ENCODE data around the gene MARCHF11.
A peak's percentile ranks its signal among the peaks of the same experiment; 100 is the strongest.

The MARCHF11 gene, protein sequence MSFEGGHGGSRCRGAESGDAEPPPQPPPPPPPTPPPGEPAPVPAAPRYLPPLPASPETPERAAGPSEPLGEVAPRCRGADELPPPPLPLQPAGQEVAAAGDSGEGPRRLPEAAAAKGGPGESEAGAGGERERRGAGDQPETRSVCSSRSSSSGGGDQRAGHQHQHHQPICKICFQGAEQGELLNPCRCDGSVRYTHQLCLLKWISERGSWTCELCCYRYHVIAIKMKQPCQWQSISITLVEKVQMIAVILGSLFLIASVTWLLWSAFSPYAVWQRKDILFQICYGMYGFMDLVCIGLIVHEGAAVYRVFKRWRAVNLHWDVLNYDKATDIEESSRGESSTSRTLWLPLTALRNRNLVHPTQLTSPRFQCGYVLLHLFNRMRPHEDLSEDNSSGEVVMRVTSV

GRCh38 chr5:16179511-16179935 lies at the start of gene MARCHF11:
Gene MARCHF11 (minus strand): TSS chr5:16179791. CDS start chr5:16179575, 216 bp downstream.
- FAIRE-seq (no peak), DNase-seq (ENCODE audit: insufficient read length, low spot score) (no peak)
- TF ChIP-seq POLR2A (IDR thresholded peaks at IDR 0.05; ENCODE audit: low read depth, low read length), result no peak

DNA sequence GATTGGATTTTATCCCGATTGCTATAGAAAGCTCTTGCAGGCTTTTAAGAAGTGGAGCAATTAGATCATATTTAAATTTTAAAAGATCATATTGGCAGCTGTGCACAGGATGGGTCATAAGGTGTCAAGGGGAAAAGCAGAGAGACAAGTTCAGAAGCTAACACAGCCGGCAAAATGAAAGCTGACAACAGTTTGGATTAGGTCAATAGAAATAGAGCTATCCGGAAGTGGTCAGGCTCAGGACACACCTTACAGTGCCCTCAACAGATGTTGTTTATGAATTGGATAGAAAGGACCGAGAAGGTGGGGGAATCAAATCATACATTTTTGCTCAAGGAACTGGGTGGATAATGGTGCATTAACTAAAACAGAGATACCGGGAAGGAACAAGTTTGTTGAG lies 46.3 kb upstream of the MARCHF11 start:
- no peak for DNase-seq (ENCODE audit: insufficient read length, low spot score)
- TF ChIP-seq POLR2A (IDR thresholded peaks at IDR 0.05; ENCODE audit: low read depth, low read length), result no peak
- FAIRE-seq, result no peak

- no peak for DNase-seq (ENCODE audit: insufficient read length, low spot score)
- TF ChIP-seq POLR2A (IDR thresholded peaks at IDR 0.05; ENCODE audit: low read depth, low read length), result no peak
Measured at GRCh38 chr5:16192311-16192710, 12.7 kb upstream of the MARCHF11 start.

DNA sequence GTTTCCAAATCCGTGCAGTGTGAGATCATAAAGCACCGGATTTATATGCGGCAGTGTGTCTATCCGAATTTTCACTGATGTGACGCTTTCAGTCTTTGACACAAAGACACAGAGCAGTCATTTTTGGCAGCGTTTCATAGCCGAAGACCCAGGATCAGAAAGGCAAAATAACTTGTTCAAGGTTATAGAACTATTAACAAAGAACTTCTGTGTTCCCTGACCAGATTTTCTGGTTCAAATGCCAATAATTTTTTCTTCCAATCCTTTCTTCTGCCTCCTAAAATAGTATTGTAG lies 1.1 kb upstream of the MARCHF11 start:
- FAIRE-seq (no peak), DNase-seq (ENCODE audit: insufficient read length, low spot score) (no peak)
- no peak for TF ChIP-seq POLR2A (IDR thresholded peaks at IDR 0.05; ENCODE audit: low read depth, low read length)

More at GRCh38 chr5:16192311-16192710, 12.7 kb upstream of the MARCHF11 start:
- FAIRE-seq, result no peak

DNA sequence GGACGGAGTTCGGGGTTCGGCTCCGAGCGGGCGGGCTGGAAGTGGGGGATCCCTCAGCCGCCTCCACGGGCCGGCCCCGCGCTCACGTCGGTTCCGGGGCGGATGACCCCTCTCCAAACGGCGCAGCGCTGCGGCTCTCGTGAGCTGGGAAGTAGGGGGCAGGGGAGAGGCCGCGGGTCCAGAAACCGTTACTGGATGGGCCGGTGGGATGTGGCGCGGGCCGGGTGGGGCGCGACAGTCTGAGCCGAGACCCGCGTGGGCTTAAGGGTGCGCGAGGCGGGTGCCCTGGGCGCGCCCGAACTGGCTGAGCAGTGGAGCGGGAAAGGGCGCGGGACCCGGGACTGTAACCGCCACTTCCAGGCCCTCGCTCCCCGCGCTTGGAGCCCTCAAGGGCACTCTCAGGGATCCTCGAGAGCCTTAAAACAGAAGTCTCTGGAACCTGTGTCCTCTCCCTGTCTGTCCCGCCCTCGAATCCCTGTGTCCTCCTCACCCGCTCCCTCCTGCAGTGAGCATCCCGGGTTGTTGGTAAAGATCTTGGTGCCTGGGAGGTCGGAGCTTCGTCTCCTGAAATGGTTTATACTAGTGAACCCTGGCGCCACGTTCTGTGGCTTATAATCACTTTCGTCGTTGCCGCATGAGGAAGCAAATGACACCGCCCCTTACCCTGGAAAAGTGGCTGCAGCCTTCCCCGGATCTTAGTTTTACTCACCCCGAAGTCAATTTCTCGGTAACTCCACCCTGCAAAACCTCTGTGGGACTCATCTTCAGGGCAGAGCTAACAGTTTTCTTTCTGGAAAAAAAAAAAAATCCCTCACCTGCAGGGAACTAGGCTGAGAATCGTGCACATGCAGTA lies 571 bp upstream of the MARCHF11 start:
- TF ChIP-seq POLR2A (IDR thresholded peaks at IDR 0.05; ENCODE audit: low read depth, low read length), result no peak
- FAIRE-seq (no peak), DNase-seq (ENCODE audit: insufficient read length, low spot score) (no peak)

GRCh38 chr5:16178745-16179372 lies 732 bp downstream of the MARCHF11 start:
- no peak for TF ChIP-seq POLR2A (IDR thresholded peaks at IDR 0.05; ENCODE audit: low read depth, low read length)
- FAIRE-seq, result no peak
- DNase-seq (ENCODE audit: insufficient read length, low spot score), result peak; percentile 43

GRCh38 chr5:16169550-16169949 lies 10.0 kb downstream of the MARCHF11 start:
- TF ChIP-seq POLR2A (IDR thresholded peaks at IDR 0.05; ENCODE audit: low read depth, low read length), result no peak
- no peak for FAIRE-seq
- DNase-seq (ENCODE audit: insufficient read length, low spot score), result no peak

- DNase-seq (ENCODE audit: insufficient read length, low spot score) (peak; percentile 12), FAIRE-seq (peak; percentile 96)
- TF ChIP-seq POLR2A (IDR thresholded peaks at IDR 0.05; ENCODE audit: low read depth, low read length), result no peak
Measured at GRCh38 chr5:16160706-16161105, 18.9 kb downstream of the MARCHF11 start.

GRCh38 chr5:16159636-16160035 lies 20.0 kb downstream of the MARCHF11 start:
- DNase-seq (ENCODE audit: insufficient read length, low spot score) (no peak), FAIRE-seq (no peak)
- TF ChIP-seq POLR2A (IDR thresholded peaks at IDR 0.05; ENCODE audit: low read depth, low read length), result no peak

DNA sequence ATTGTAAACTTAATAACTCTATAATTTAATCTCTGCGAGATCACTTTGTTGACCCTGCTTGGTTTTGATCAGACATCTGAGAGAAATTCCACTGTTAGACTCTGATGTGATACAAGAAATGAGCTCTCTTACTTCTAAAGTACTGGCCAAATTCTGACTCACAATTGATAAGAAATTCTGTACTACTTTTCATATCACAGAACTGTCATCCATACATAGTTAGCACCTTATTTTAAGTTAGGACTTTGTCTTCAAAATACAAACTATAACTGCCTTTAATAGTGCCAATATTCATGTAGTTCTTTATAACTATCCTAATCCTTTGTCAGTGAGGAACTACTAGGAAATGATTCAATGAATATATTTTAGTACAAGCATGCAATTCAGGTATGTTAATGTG lies 23.4 kb downstream of the MARCHF11 start:
- DNase-seq (ENCODE audit: insufficient read length, low spot score) (no peak), FAIRE-seq (no peak)
- TF ChIP-seq POLR2A (IDR thresholded peaks at IDR 0.05; ENCODE audit: low read depth, low read length), result no peak

- FAIRE-seq (no peak), DNase-seq (ENCODE audit: insufficient read length, low spot score) (no peak)
- TF ChIP-seq POLR2A (IDR thresholded peaks at IDR 0.05; ENCODE audit: low read depth, low read length), result no peak
Measured at GRCh38 chr5:16152601-16153568, 26.7 kb downstream of the MARCHF11 start.

DNA sequence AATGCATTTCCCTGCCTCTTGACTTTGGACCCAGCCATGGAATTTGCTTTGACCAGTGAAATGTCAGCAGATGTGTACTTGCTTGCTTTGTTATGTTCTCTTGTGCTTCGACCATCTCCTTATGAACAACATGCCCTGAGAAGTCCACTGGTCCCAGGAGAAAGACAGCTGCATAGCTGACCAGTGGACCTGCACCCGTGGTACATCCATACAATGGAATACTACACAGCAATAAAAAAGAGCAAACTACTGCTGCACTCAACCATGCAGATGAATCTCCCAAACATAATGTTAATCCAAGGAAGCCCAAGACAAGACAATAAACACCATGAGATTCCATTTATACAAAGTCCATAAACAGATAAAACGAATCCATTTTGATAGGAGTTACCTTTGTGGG lies 30.0 kb downstream of the MARCHF11 start:
- no peak for FAIRE-seq
- no peak for DNase-seq (ENCODE audit: insufficient read length, low spot score)
- no peak for TF ChIP-seq POLR2A (IDR thresholded peaks at IDR 0.05; ENCODE audit: low read depth, low read length)

GRCh38 chr5:16147179-16147900 lies 32.3 kb downstream of the MARCHF11 start:
- FAIRE-seq, result no peak
- TF ChIP-seq POLR2A (IDR thresholded peaks at IDR 0.05; ENCODE audit: low read depth, low read length), result no peak

More at GRCh38 chr5:16147179-16147900, 32.3 kb downstream of the MARCHF11 start:
- no peak for DNase-seq (ENCODE audit: insufficient read length, low spot score)

Measured in H54 (cell line).